Muscle of arm (tissue), 12 donors: ENCODE measurements around the gene CHRNA5. TPM values are rescaled to one million over a fixed set of nuclear protein-coding genes. Genes with fewer than 3 reads are reported as not detected.

Experiments
- DNase-seq: peaks from one replicate; pipeline ENCODE4 v3.0.0-alpha.2; 2013
- polyA plus RNA-seq, 12 donors: library from polyadenylated mRNA; unstranded; fragments of 120-200 nt; gene quantifications; one replicate each; pipeline ENCODE4 v1.2.1, GENCODE V29; 2013; ENCODE audit not compliant: insufficient read length in 12 of 12

Gene CHRNA5
- polyA plus RNA-seq, 12 donors: 0.54 to 5.0 (median 1.5) TPM; not detected in 2

GRCh38 chr15:78620021-78620526 is 54.8 kb downstream of the CHRNA5 start:
- no peak for DNase-seq

DNA sequence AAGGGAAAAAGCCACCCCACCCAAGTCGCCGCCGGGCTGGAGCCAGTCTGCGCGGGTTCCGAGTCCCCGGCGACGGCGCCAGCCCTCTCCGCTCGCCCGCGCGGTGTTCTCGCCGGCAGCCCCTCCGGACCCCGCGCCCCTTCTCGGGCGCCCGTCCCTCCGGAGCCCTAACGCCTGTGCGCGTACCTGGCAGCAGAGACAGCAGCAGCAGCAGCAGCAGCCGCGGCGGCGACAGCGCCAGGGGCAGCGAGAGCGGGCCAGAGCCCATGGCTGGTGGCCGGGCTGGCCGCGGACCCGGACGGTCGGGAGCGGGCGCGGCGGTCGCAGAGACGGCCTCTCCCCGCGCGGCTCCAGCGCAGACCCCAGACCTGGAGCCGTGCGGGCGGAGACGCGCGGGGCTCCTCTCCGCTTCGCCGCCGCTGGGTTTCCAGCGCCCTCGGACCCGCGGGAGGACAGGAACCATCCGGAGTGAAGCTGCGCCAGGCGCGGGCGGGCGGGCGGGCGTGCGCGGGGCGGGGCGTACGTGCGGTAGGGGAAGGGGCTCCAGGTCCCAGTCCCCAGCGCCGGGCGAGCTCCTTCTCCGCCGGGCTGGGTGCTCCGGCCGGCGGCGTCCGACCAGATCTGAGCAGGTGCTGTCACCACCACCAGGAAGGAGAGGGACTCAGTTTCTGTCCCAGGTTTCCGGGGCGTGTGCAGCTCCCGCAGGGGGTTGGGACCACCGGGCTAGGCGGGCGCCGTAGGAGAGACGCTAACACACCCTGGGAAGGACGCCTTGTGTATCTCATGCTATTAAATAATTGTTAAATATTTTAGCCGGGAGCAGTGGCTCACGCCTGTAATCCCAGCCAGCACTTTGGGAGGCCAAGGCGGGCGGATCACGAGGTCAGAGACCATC is 55.5 kb downstream of the CHRNA5 start, which contains the start of gene CHRNA3:
Gene CHRNA3 (minus strand): TSS at position 470 of the 895 bp plus-strand sequence. CDS start 202 bp downstream, at position 268.
- DNase-seq: no peak

DNA sequence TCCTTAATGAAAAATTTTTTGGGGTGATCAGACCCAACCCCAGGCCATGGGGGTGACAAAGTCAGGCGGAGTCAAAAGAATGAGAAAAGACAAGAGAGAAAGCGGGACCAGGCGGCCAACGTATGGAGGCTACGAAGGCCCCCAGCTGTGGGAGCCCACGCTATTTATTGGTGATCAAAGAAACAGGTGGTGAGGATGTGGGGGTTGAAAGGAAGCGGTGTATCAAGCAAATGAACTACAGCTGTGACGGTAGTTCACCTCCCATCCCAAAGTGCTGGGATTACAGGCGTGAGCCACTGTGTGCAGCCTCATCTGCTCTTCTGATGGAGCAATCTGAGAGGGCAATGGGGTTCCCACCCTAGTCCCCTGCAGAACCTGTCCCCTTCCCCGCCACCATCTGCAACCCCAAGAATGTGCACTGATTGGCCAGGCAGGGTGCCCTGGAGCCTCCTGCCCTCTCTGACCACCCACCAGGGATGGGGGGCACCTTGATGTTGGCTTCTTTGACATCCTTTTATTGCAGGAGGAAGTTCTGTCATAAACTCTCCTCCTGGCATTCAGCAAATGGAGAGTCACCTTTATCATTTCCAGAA is 56.6 kb downstream of the CHRNA5 start:
- DNase-seq: no peak

GRCh38 chr15:78623786-78624497 is 58.6 kb downstream of the CHRNA5 start:
- no peak for DNase-seq

DNA sequence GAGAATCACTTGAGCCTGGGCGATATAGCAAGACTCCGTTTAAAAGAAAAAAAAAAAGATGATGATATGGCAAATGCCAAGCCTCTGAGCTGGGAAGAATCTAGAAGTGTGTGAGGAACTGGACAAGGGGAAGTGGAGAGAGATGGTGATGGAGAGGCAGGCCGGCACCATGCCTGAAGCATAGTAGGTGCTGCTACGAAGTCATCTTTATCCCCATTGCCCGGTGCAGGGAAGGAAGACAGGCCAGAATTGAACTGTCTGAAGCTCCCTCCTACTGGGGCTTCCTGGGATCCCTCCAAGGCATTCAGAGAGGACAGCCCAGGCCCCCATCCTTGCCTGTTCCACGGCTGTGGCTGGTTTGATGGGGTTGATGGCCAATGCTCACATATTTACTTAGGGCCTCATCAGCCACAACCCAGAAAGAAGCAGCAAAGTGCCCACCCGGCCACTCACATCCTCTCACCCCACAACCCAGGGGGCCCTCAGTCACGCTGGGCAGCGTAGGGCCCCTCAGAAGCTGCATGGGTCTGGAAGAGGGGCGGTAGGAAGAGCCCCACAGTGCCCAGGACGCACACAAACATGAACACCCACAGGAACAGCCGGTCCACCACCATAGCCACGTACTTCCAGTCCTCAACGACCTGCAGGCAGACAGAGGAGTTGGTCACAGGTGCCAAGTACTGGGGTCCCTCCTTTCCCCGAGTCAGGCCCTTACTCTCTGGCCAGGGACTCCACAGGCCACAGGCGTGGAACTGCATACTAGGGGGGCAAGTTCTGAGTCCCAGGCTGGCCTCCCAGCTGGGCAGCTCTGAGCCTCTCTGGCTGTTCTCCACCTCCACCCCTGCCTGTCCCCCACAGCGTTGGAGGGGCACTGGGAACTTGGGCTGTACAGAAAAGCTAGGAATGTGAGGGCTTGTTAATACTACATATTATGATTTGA is 59.6 kb downstream of the CHRNA5 start:
- no peak for DNase-seq

GRCh38 chr15:78625606-78626280 is 60.4 kb downstream of the CHRNA5 start:
- DNase-seq: no peak

DNA sequence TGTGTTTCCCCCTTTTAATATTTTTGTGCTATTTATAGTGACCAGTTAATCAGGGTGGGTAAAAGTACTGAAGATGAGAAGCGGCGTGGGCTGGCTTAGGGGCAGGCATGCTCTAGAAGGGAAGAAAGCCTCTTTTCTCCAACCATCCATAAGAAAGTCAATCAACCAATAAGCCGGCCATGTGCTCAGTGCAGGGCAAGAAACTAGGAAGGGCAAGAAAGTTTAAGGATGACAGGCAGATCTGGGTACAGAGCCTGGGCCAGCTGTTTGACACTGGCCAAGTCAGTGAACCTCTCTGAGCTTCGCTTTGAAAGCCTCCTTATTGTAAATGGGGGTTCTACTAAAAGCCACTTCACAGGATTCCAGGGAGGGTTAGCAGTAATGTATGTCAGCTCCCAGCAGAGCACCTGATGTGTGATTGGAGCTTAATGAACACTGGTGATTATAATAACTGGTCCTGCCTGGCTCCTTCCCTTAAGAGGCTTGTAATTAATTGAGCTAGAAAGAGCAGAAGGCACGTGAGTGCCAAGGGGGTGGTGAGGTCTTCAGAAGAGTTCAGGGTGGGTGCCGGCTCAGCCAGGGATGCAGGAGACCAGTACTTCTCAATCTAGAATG is 61.2 kb downstream of the CHRNA5 start:
- DNase-seq: no peak

- DNase-seq: no peak
Observed at GRCh38 chr15:78627348-78627747, 62.0 kb downstream of the CHRNA5 start.

GRCh38 chr15:78628227-78628626 is 62.9 kb downstream of the CHRNA5 start:
- no peak for DNase-seq

DNA sequence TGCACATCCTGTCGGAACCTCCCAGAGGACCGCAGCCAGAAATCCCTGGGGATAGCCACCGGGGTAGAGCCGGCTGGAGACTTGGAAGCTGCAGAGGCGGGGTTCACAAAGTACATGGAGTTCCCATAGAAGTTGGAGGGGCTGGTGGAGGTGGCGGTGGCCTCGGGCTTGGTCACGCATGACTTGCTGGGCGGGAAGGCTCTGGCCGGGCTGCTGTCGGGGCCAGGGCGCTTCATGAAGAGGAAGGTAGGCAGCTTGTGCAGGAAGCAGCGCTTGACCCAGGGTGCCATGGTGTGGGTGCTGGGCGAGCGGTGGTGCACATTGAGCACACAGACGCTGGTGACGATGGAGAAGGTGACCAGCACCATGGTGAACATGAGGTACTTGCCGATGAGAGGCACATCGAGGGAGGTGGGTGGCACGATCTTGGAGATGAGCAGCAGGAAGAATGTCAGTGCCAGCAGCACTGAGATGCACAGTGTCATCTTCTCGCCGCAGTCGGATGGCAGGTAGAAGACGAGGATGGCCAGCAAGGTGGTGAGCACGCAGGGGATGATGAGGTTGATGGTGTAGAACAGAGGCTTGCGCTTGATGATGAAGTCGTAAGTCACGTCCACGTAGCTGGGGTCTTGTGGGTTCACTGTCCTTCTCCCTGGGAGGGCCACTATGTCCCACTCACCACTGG is 63.9 kb downstream of the CHRNA5 start:
- no peak for DNase-seq

DNA sequence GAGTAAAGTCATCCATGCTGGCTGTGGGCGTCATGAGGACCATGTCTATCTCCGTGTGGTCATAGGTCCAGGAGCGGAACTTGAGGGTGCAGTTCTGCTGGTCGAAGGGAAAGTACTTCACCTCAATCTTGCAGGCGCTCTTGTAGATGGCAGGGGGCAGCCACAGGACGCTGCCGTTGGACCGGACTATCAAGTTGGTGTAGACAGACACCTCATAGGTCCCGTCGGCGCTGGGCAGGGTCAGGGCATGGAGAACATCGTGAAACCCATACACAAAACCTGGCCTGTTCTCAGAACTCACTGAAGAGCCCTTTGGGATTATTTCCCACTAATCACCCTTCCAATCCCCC is 64.4 kb downstream of the CHRNA5 start:
- DNase-seq: no peak

DNA sequence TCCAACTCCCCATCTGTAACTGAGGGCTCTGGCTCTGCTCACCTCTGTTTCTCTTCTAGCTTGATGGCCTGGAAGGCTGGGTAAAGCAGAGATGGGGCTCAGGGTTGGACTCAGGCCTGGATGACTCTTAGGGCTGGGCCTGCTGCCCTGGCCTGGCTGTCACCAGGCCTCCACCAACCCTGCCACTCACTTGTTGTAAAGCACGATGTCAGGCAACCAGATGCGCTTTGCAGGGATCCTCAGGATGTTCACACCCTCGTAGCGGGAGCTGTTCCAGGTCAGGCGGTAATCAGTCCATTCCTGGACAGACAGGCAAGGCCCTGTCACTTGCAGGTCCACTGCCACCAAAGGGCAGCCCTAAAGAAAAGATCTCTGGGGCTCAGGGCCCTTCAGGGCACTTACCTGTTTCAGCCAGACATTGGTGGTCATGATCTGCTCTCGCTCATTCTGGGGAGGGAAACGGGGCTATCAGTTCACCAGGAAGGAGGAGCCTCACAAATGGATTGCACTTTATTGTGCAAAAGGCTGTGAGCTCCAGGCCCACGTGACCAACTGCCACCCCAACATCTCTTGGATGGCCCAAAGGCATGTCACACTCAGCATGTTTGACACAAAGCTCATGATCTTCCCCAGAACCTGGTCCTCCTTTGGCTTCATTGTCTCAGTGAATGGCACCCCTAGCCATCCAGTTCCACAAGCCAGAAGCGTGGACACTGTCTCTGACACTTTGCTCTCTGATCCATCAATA is 65.7 kb downstream of the CHRNA5 start:
- no peak for DNase-seq

DNA sequence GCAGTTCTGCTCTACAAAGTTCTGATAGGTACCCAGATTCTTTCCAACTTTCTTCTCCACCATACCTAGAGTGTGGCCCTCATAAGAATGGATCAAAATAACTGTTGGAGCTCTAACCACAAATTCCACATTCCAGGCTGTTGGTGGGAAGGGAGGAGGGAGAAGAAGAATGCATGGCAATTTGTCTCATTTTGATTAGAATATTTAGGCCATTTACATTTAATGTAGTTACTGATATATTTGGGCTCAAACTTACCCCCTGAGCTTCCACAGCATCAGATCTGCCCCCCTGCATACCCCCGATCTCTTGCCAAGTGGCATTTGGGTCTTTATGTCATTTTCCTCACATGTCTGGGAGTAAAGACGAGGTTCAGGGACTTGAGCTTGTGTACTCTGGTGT is 68.0 kb downstream of the CHRNA5 start:
- DNase-seq: no peak

GRCh38 chr15:78634210-78635145 is 69.2 kb downstream of the CHRNA5 start:
- DNase-seq: no peak

DNA sequence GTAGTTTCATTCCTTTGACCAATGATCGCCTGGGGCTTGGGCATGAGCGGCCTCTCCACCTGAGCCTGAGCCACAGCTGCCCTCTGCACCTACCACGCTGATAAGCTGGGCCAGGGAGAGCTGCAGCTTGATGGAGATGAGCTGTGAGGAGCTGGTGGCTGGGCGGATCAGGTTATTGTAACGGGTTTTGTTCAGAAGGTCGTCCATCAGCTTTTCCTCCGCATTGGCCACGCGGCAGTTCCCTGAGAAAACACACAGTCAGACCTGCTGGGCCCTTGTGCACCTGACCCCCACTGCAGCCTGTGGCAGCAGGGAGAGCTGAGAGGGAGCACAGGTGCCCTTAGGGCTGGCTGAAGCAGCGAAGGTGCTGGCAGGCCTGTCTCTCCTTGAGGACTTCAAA is 70.0 kb downstream of the CHRNA5 start:
- DNase-seq: no peak

- no peak for DNase-seq
Observed at GRCh38 chr15:78636378-78636859, 71.1 kb downstream of the CHRNA5 start.

DNA sequence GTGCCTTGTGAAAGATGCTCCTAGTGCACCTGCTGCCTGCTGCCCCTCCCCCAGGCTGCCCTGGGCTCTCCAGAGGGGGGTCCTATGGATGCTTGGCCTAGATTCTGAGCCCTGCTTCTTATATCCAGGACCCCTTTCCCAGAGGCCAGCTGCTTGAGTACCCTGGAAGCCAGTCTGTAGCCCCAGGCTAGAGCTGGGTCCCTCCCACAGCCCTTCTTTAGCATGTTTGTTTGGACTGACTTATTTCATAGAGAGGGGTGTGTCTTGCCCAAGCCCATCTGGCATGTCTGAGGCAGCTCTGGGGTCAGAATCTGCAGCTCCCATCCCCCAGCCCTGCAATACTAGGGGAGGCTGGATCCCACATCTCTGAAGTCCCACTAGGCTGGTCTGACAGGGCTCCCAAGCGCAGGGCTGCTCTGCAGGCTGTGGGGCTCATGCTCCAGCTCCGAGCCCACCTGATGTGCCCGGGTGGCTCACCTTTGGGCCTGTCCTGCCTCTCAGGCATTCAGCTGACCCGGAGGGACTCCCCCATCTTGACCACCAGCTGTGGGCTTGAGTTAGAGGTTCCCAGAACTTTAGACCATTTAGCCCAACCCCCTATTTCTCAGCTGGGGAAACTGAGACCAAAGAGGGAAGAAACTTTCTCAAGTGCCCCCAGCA is 72.6 kb downstream of the CHRNA5 start:
- no peak for DNase-seq
